Activated CD8-positive, alpha-beta memory T cell treated with anti-CD3 and anti-CD28 coated beads for 48 hours (primary cell): Measurements from ENCODE around the gene WNK2.

ENCODE experiments used
- DNase-seq, 3 experiments: peaks; one replicate each; pipeline ENCODE4 v3.0.0-alpha.2; 2020; ENCODE audit warnings: low read depth in 2 of 3, low spot score in 2 of 3

The WNK2 gene

GRCh38 chr9:93292288-93292615 is 108.3 kb downstream of the WNK2 start:
- no peak for DNase-seq

GRCh38 chr9:93292664-93293328 is 108.9 kb downstream of the WNK2 start:
- no peak for DNase-seq

- no peak for DNase-seq
These were observed 110.1 kb downstream of the WNK2 start for GRCh38 chr9:93294011-93294410.

GRCh38 chr9:93295031-93295430 is 111.1 kb downstream of the WNK2 start:
- no peak for DNase-seq

GRCh38 chr9:93295456-93296076 is 111.6 kb downstream of the WNK2 start:
- DNase-seq: no peak

- no peak for DNase-seq
These were observed 113.0 kb downstream of the WNK2 start for GRCh38 chr9:93296889-93297480.

GRCh38 chr9:93297659-93298497 is 113.9 kb downstream of the WNK2 start:
- no peak for DNase-seq

GRCh38 chr9:93298498-93299417 is 114.8 kb downstream of the WNK2 start:
- no peak for DNase-seq

GRCh38 chr9:93299418-93300174 is 115.7 kb downstream of the WNK2 start:
- DNase-seq: no peak

- no peak for DNase-seq
These were observed 116.2 kb downstream of the WNK2 start for GRCh38 chr9:93300175-93300572.

GRCh38 chr9:93300585-93301081 is 116.7 kb downstream of the WNK2 start:
- no peak for DNase-seq

- DNase-seq: no peak
These were observed 117.4 kb downstream of the WNK2 start for GRCh38 chr9:93301291-93301811.

- no peak for DNase-seq
These were observed 118.1 kb downstream of the WNK2 start for GRCh38 chr9:93301911-93302541.

GRCh38 chr9:93302586-93303257 is 118.8 kb downstream of the WNK2 start:
- DNase-seq: no peak

- no peak for DNase-seq
These were observed 119.4 kb downstream of the WNK2 start for GRCh38 chr9:93303258-93303771.

GRCh38 chr9:93303806-93304573 is 120.1 kb downstream of the WNK2 start:
- DNase-seq: no peak

- no peak for DNase-seq
These were observed 120.9 kb downstream of the WNK2 start for GRCh38 chr9:93304574-93305496.
